ENCODE data around the gene KCNH1.

Gene KCNH1

DNA sequence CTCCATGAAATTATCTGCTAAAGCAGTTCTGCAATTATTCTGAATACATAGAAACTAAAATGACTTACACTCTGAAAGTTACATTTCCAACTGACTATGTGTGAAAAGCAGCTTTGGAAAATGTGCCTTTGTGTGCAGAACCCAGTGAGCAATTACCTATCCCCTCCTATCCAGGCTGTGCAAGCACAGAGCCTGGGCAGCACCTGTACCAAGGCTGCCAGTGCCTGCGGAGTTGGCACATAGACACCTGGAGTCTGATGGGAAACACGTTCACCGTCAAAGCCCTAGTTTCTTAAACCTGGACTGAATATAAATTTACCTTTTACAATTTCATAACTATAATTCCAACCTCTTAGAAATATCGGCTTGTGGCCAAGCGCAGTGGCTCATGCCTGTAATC is 307.3 kb downstream of the KCNH1 start:
- TF ChIP-seq YY1 (IDR thresholded peaks at IDR 0.05; ENCODE audit: low read depth): no peak
- TF ChIP-seq TCF12 (IDR thresholded peaks at IDR 0.05; ENCODE audit: low read depth): no peak
- no peak for TF ChIP-seq TEAD4 (IDR thresholded peaks at IDR 0.05)
- no peak for TF ChIP-seq EGR1 (IDR thresholded peaks at IDR 0.05)
- TF ChIP-seq CREB1 (IDR thresholded peaks at IDR 0.05; ENCODE audit: low read depth): no peak
- no peak for TF ChIP-seq FOXM1 (IDR thresholded peaks at IDR 0.05; ENCODE audit: borderline replicate concordance, low read depth)
- TF ChIP-seq, protein P1, sequence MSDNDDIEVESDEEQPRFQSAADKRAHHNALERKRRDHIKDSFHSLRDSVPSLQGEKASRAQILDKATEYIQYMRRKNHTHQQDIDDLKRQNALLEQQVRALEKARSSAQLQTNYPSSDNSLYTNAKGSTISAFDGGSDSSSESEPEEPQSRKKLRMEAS (IDR thresholded peaks at IDR 0.05): no peak
- no peak for TF ChIP-seq ZBTB7A (IDR thresholded peaks at IDR 0.05; ENCODE audit: low read depth)
- no peak for TF ChIP-seq TAF1 (IDR thresholded peaks at IDR 0.05; ENCODE audit: low read depth)
- no peak for TF ChIP-seq RAD21 (IDR thresholded peaks at IDR 0.05; ENCODE audit: low read depth)
- TF ChIP-seq, protein P2, sequence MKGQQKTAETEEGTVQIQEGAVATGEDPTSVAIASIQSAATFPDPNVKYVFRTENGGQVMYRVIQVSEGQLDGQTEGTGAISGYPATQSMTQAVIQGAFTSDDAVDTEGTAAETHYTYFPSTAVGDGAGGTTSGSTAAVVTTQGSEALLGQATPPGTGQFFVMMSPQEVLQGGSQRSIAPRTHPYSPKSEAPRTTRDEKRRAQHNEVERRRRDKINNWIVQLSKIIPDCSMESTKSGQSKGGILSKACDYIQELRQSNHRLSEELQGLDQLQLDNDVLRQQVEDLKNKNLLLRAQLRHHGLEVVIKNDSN (IDR thresholded peaks at IDR 0.05): no peak
- TF ChIP-seq, protein P3, sequence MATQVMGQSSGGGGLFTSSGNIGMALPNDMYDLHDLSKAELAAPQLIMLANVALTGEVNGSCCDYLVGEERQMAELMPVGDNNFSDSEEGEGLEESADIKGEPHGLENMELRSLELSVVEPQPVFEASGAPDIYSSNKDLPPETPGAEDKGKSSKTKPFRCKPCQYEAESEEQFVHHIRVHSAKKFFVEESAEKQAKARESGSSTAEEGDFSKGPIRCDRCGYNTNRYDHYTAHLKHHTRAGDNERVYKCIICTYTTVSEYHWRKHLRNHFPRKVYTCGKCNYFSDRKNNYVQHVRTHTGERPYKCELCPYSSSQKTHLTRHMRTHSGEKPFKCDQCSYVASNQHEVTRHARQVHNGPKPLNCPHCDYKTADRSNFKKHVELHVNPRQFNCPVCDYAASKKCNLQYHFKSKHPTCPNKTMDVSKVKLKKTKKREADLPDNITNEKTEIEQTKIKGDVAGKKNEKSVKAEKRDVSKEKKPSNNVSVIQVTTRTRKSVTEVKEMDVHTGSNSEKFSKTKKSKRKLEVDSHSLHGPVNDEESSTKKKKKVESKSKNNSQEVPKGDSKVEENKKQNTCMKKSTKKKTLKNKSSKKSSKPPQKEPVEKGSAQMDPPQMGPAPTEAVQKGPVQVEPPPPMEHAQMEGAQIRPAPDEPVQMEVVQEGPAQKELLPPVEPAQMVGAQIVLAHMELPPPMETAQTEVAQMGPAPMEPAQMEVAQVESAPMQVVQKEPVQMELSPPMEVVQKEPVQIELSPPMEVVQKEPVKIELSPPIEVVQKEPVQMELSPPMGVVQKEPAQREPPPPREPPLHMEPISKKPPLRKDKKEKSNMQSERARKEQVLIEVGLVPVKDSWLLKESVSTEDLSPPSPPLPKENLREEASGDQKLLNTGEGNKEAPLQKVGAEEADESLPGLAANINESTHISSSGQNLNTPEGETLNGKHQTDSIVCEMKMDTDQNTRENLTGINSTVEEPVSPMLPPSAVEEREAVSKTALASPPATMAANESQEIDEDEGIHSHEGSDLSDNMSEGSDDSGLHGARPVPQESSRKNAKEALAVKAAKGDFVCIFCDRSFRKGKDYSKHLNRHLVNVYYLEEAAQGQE (IDR thresholded peaks at IDR 0.05; ENCODE audit: low read depth): no peak
- no peak for TF ChIP-seq NFIC (IDR thresholded peaks at IDR 0.05)
- no peak for TF ChIP-seq EP300 (IDR thresholded peaks at IDR 0.05; ENCODE audit: borderline replicate concordance)

DNA sequence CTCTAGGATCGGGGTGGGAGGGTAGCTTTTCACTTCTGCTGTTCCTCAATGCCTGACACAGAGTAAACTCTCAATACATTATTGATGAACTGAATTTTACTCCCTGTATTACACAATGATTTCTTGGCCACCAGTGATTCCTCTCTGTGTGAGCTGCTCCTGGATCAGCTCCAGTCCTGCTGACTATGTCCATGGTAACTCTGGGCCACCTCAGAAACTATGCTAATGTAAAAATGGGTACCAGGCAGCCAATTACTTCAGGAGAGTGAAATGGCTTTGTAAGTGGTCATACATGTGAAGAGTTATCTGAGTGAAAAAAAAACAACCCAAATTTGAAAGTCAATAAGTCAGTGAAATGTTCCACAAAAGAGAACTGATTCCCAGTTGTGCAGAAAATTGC is 311.0 kb downstream of the KCNH1 start:
- TF ChIP-seq, protein P1 (IDR thresholded peaks at IDR 0.05): no peak
- TF ChIP-seq NFIC (IDR thresholded peaks at IDR 0.05): no peak
- TF ChIP-seq, protein P2 (IDR thresholded peaks at IDR 0.05): no peak
- TF ChIP-seq, protein P3 (IDR thresholded peaks at IDR 0.05; ENCODE audit: low read depth): no peak
- TF ChIP-seq EP300 (IDR thresholded peaks at IDR 0.05; ENCODE audit: borderline replicate concordance): no peak
- no peak for TF ChIP-seq YY1 (IDR thresholded peaks at IDR 0.05; ENCODE audit: low read depth)
- no peak for TF ChIP-seq TEAD4 (IDR thresholded peaks at IDR 0.05)
- TF ChIP-seq EGR1 (IDR thresholded peaks at IDR 0.05): no peak
- no peak for TF ChIP-seq FOXM1 (IDR thresholded peaks at IDR 0.05; ENCODE audit: borderline replicate concordance, low read depth)
- no peak for TF ChIP-seq CREB1 (IDR thresholded peaks at IDR 0.05; ENCODE audit: low read depth)
- TF ChIP-seq TAF1 (IDR thresholded peaks at IDR 0.05; ENCODE audit: low read depth): no peak
- TF ChIP-seq TCF12 (IDR thresholded peaks at IDR 0.05; ENCODE audit: low read depth): no peak
- TF ChIP-seq ZBTB7A (IDR thresholded peaks at IDR 0.05; ENCODE audit: low read depth): no peak
- no peak for TF ChIP-seq RAD21 (IDR thresholded peaks at IDR 0.05; ENCODE audit: low read depth)
- TF ChIP-seq CEBPB (IDR thresholded peaks at IDR 0.05): no peak

DNA sequence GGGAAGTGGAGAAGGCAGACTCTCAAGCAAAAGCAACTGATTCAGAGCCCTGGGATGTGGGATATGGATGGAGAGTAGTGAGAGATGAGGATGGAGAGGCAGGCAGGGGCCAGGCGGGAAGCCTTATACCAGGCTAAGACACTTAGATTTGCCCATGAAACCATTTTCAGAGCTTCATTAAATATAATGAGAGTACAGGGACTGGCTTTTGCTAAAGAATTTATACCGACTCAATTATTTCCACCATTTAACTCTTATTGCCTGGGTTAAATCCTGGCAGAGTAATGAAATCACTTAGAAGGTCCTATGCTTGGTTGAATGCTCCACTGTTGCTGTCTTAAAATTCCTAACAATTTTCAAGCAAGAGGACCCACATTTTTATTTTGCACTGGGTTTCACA is 311.7 kb downstream of the KCNH1 start:
- TF ChIP-seq TEAD4 (IDR thresholded peaks at IDR 0.05) (no peak), TAF1 (IDR thresholded peaks at IDR 0.05; ENCODE audit: low read depth) (no peak), FOXM1 (IDR thresholded peaks at IDR 0.05; ENCODE audit: borderline replicate concordance, low read depth) (no peak), TCF12 (IDR thresholded peaks at IDR 0.05; ENCODE audit: low read depth) (no peak), EGR1 (IDR thresholded peaks at IDR 0.05) (no peak), NFIC (IDR thresholded peaks at IDR 0.05) (no peak), RAD21 (IDR thresholded peaks at IDR 0.05; ENCODE audit: low read depth) (no peak)
- TF ChIP-seq, protein P1 (IDR thresholded peaks at IDR 0.05): no peak
- TF ChIP-seq, protein P3 (IDR thresholded peaks at IDR 0.05; ENCODE audit: low read depth): no peak
- TF ChIP-seq, protein P2 (IDR thresholded peaks at IDR 0.05): no peak

DNA sequence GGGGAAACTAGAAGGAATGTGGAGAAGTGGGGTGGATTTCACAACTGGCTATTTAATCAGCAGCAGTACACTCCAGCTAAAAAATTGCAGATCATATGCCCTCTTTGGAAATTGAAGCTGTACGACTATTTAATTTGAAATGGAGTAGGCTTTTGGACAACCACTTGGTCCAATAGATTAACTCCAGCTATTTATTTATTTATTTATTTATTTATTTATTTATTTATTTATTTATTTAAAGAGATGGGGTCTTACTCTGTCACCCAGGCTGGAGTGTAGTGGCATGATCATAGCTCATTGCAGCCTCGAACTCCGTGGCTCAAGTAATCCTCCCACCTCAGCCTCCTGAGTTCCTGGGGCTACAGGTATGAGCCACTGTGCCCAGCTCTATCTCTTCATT is 312.3 kb downstream of the KCNH1 start:
- TF ChIP-seq YY1 (IDR thresholded peaks at IDR 0.05; ENCODE audit: low read depth) (no peak), EP300 (IDR thresholded peaks at IDR 0.05; ENCODE audit: borderline replicate concordance) (no peak), TEAD4 (IDR thresholded peaks at IDR 0.05) (no peak), NFIC (IDR thresholded peaks at IDR 0.05) (no peak), FOXM1 (IDR thresholded peaks at IDR 0.05; ENCODE audit: borderline replicate concordance, low read depth) (no peak)
- TF ChIP-seq, protein P3 (IDR thresholded peaks at IDR 0.05; ENCODE audit: low read depth): no peak
